ENCODE results near the gene TAS2R13.

Gene TAS2R13, protein sequence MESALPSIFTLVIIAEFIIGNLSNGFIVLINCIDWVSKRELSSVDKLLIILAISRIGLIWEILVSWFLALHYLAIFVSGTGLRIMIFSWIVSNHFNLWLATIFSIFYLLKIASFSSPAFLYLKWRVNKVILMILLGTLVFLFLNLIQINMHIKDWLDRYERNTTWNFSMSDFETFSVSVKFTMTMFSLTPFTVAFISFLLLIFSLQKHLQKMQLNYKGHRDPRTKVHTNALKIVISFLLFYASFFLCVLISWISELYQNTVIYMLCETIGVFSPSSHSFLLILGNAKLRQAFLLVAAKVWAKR

DNA sequence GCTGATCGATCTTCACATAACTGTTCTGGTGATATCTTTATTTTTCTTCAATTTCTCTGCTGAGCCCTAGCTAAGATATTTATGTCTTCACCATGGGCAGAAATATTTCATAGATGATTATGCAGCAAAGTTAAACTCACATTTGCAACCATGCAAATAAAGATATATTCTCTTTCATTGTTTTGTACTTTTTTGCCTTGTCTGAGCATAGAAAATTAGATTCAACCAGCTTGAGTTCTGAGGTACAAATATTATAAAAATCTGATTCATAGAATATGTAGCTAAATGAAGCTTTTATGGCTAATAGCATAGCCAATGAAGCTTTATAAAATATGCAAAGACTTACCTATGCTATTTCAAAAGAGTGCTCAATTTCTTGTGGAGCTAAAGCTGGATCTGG lies at the start of gene TAS2R13:
Gene TAS2R13, minus strand, starts transcription at position 101 of the 400 bp plus-strand sequence. CDS start 264 bp downstream, outside the sequence.
- DNase-seq (ENCODE audit: low spot score): no peak

DNA sequence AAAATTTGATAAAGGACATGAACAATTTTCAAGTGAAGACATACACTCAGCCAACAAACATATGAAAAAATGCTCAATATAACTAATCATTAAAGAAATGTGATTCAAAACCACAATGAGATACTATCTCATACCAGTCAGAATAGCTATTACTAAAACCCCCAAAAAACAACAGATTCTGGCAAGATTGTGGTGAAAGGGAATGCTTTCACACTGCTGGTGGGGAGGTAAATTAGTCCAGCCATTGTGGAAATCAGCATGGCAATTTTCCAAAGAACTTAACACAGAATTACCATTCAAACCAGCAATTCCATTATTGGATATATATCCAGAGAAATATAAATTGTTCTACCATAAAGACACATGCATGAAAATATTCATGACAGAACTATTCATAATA lies 48.4 kb upstream of the TAS2R13 start:
- no peak for DNase-seq (ENCODE audit: low spot score)

DNA sequence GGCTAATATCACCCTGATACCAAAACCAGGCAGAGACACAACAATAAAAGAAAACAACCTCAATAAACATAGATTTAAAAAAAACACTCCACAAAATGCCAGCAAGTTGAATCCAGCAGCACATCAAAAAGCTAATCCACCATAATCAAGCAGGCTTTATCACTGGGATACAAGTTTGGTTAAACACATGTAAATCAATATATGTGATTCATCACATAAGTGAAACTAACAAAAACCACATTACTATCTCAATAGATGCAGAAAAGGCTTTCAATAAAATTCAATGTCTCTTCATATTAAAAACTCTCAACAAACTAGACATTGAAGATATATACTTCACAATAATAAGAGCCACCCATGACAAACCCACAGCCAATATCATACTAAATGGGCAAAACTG lies 46.7 kb upstream of the TAS2R13 start:
- no peak for DNase-seq (ENCODE audit: low spot score)

DNA sequence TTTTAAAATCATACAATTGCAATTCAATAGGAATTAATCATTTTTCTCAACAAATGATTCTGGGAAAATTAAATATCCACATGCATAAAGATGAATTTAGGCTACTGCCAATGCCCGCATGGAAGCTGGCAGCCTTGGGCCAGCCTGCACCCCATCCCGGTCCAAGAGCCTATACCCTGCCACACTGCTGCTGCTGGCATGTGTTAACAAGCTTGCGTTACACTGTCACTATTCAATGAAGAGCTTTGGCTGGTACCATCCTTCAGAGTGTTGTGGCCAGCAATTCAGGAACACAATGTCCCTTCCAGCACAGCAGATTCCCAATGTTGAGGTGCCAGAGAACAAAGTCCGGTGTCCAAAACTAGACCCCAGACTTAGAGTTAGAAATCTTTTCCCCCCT lies 43.3 kb upstream of the TAS2R13 start:
- DNase-seq (ENCODE audit: low spot score): no peak

DNA sequence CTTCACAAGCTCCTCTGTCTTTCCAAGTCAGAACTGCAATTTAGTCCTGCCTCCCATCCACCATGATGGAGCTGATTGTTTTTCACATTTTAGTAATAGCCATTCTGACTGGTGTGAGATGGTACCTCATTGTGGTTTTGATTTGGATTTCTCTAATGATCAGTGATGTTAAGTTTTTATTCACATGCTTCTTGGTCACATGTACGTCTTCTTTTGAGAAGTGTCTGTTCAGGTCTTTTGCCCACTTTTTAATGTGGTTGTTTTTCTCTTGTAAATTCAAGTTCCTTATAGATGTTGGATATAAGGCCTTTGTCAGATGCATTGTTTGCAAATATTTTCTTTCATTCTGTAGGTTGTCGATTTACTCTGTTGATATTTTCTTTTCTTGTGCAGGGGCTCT lies 33.8 kb upstream of the TAS2R13 start:
- DNase-seq (ENCODE audit: low spot score): no peak

DNA sequence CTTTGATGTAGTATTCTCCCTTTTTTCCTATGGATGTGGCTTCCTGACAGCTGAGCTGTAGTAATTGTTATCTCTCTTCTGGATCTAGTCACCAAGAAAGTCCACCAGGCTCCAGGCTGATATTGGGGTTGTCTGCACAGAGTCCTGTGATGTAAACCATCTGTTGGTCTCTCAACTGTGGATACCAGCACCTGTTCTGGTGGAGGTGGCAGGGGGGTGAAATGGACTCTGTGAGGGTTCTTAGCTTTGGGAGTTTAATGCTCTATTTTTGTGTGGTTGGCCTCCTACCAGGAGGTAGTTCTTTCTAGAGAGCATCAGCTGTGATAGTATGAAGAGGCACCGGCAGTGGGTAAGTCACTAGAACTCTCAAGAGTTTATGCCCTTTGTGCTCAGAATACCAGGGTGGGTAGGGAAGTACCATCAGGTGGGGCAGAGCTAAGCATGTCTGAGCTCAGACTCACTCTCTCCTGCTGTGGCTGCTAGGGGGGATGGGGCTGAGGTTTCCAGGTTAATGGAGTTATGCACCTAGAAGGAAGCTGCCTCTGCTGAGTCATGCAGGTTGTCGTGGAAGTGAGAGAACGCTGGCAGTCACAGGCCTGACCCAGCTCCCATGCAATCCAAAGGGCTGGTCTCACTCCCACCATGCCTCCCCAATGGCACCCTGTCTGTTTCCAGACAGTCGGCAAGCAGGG lies 32.7 kb upstream of the TAS2R13 start:
- DNase-seq (ENCODE audit: low spot score): no peak

DNA sequence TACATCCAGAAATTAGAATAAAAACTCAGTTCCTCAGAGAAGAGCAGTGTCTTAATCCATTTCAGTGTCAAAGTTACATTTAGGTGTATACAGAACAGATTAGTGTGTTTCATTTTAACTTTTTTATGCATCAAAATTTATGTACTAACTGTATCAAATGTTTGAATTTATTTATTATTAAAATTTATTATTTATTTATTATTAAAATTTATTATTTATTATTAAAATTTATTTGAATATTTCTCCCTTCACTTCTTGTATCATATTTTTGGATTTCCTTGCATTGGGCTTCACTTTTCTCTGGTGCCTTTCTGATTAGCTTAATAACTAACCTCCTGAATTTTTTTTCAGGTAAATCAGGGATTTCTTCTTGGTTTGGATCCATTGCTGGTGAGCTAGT lies 32.0 kb upstream of the TAS2R13 start:
- no peak for DNase-seq (ENCODE audit: low spot score)

DNA sequence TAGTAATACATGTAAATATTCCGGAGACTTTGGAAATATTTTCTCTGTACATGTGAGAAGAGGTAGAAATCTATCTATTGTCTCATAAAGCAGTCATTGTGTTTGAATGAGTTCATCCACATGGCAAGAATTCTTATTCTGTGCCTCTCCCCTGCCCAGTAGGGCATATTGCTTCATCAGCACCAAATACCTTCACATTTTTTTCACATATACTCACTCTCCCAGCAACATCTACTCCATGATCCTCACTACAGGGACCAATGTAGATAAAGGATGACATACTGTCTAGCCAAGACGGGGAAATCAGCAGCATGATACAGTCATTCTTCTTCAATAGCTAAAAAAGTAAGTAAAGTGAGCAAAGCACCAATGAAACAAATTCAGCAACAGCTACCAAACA lies 31.0 kb upstream of the TAS2R13 start:
- no peak for DNase-seq (ENCODE audit: low spot score)

DNA sequence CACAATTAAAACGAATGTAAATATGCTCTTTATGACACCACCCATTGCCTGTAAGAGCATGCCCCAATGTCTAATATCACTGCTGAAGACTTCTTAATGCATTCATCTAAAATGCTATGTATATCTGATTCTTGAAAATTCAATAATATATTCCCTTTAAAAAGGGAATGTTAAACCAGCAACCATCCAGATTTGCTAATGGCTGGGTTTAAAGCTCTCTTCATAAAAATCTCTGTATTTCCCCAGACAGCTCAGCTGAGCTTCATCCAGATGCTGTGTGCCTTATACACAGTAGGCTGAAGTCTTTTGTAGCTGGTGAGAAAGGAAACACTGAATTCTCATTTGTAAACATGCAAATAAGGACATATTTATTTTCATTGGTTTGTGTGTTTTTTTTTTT lies 29.8 kb upstream of the TAS2R13 start, which contains the start of gene TAS2R14:
Gene TAS2R14, minus strand, starts transcription at position 101 of the 400 bp plus-strand sequence. Its CDS starts 56 bp downstream, at position 45.
- no peak for DNase-seq (ENCODE audit: low spot score)

DNA sequence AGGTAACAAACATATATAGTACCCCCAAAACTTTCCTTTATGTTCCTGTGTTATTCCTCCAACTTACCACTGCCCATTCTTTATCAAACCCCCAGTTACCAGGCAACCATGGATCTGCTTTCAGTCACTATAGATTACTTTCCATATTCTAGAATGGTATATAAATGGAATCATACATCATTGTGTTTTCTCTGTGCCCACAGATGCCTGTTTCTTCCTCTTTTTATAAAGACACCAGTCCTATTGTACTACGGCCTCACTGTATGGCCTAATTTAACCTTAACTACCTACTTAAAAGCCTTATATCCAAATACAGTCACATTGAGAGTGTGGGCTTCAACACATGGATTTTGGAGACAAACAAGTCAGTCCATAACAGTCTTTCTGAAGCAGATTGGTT lies 27.1 kb upstream of the TAS2R13 start:
- DNase-seq (ENCODE audit: low spot score): no peak

DNA sequence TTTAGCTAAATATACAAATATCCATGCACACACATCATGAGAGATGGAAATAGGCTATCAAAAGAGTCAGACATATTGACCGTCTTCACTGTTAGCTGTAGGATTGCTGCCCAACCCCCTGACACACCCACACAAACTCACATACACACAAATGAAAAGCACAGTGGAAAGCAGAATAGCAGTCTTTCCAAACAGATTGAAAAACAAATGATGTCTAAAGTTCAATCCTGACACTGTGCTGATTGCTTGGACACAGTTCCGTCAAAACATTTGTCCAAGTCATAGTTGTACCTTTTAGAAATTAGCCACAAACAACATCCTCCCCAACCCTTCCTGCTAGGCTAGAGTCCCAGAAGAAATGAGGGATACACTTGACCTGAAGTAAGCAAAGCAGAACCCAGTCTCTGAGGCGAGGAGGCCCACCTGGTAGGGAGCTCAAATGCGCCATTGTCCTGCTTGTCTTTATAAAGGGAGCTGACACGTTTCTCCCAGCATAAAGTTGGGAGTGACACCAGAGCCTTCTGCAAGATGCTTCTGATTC lies 19.5 kb upstream of the TAS2R13 start, which contains the start of gene PRH2:
Gene PRH2, plus strand, starts transcription at position 491 of the 541 bp plus-strand sequence. Its CDS starts 38 bp downstream, at position 529.
- DNase-seq (ENCODE audit: low spot score): no peak

DNA sequence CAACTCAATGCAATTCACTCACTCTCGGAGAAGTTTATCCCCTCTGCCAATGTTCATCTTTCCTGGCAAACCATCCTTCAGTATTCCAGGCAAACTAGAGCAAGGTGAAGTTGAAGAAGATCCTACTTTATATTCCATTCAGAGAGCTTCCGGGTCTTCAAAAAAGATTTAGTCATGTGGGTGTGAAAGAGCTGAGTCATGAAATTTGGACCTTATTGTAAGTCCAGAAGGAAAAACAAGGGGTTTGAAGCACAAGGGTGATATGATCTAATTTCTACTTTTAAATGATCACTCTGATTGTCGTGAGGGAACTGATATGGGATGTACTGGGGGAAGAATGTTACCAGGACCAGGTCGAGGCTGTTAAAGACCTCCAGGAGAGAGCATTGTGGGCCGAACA lies 16.9 kb upstream of the TAS2R13 start:
- no peak for DNase-seq (ENCODE audit: low spot score)

DNA sequence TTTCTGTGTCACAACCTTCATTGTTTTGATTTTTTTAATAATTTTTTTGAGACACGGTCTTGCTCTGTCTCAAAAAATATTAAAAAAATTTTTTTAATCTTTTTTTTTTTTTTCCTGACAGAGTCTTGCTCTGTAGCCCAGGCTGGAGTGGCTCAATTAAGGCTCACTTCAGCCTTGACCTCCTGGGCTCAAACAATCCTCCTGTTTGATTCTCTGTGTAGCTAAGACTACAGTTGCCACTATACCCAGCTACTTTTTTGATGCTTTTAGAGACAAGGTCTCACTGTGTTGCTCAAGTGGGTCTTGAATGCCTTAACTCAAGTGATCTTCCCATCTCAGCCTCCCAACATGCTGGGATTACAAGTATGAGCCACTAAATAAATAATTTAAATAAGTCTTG lies 10.4 kb upstream of the TAS2R13 start:
- DNase-seq (ENCODE audit: low spot score): no peak

DNA sequence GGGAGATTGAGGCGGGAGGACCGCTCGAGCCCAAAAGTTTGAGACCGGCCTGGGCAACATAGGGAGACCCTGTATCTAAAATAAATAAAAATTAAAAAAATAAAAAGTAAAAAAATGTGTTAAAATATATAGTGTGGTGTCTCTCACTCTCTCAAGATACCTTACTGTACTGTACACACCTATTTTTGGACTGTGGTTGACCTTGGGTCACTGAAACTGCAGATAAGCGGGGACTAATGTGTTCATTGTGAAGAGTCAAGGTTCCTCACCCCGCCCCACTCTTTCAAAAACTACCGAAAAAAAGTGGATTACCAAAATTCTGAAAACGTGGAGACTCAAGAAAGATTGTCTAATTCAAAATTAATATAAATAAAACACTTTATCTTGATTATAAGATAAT lies 1.0 kb upstream of the TAS2R13 start:
- DNase-seq (ENCODE audit: low spot score): no peak

DNA sequence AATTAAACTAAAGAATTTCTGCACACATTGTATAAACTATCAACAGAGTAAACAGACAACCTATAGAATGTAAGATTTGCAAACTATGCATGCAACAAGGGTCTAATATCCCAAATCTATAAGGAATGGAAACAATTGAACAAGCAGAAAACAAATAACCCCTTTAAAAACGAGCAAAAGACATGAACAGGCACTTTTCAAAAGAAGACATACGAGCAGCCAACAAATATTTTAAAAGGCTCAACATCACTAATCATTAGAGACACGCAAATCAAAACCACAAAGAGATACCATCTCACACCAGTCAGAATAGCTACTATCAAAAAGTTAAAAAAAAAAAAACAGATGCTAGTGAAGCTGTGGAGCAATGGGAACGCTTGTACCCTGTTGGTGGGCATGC lies 4.7 kb downstream of the TAS2R13 start:
- DNase-seq (ENCODE audit: low spot score): no peak

DNA sequence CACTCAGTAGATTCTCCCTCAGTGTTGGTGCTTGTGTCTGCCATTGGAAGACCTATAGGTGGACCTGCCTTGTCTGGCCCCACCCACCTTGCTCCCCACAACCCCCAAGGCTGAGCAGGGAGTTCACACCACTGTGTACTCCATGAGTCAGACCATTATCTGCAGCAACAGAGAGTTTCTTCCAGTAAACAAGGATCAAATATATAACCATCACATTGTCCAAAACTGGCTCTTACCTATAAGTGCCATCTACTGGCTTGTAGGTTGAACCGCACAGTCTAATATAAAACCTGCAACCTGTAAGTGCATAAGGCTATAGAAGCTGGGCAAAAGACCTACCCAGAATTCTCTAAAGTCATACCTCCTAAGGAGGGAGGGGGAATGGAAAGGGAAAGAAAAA lies 7.9 kb downstream of the TAS2R13 start:
- no peak for DNase-seq (ENCODE audit: low spot score)

DNA sequence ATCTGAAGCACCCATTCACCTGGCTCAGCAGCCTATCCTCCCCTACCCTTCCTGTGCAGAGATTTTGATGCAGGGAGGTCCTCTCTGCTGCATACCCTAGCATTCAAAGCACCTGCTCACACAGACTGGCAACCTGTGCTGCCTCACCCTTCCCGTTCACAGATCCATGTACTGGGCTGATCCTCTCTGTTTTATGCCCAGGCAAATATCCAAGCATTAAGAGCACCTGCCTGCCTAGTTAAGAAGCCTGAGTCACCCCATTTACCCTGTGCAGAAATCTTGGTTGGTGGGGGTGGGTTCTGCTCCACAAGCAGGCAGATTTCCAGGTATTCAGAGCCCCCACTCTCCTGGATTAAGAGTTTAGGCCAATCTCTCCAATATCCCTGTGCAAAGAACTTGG lies 8.4 kb downstream of the TAS2R13 start:
- no peak for DNase-seq (ENCODE audit: low spot score)

DNA sequence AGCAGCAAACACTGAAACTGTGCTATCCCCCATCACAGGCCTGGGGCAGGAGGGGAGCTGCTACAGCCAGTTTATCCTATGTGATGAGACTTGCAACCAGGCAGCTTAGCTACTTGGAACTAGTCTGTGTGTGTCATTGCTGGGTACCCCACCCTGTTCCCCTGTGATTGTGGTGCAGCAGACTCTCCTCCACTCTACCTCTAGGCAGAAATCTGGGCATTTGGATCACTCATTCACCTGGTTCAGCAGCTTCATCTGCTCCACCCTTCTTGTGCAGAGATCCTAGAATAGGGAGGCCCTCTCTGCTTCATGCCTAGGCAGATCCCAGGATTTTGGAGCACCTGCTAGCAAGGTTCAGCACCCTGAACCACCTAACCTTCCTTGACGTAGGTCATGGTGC lies 8.8 kb downstream of the TAS2R13 start:
- no peak for DNase-seq (ENCODE audit: low spot score)

DNA sequence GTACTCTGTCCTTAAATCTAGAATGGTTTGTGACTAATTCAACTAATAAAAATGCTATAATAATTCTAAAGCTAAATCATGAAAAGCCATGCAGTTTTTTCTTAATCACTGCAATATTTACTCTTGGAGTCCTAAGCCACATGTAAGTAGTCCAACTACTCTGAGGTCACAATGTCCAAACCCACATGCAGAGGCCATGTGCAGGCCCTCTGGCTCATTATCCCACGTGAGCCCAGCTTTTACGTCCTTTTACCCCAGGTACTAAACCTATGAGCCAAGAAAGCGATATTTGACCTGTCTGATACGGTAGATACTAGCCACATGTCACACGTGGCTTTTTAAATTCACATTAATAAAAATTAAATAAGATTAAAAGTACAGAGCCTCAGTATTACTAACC lies 12.5 kb downstream of the TAS2R13 start:
- no peak for DNase-seq (ENCODE audit: low spot score)

DNA sequence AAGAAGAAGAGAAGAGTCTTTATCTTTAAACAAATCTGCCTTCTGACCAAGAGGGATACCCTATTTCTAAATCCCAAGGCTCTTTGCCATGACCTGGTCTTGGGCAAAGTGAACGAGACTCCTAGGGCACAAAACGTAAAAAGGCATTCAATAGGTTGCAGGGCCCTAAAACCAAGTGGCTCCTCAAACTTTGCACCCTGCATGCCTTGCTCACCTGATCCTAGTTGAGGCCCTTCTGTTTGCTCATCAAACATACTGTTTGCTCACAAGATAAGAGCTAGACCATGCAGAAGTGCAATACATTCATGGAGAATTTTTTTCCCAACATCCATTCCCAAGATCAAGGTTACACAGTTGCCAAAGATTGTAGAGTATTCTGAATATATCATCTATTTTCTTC lies 17.4 kb downstream of the TAS2R13 start:
- no peak for DNase-seq (ENCODE audit: low spot score)

DNA sequence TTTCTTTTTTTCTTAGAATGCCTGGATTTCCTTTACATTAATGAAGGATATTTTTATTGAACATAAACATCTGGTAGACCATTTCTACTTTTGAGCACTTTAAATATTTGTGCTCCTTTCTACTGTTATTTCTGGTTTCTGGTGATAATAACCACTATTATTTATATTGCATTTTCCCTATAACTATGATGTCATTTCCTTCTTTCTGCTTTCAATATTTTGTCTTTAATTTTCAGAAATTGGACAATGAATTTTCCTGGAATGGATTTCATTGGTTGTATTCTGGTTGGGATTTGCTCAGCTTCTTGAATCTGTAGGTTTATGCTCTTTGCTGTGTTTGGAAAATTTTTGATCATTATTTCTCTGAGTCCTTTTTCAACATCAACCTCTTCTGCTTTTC lies 20.1 kb downstream of the TAS2R13 start:
- DNase-seq (ENCODE audit: low spot score): no peak

DNA sequence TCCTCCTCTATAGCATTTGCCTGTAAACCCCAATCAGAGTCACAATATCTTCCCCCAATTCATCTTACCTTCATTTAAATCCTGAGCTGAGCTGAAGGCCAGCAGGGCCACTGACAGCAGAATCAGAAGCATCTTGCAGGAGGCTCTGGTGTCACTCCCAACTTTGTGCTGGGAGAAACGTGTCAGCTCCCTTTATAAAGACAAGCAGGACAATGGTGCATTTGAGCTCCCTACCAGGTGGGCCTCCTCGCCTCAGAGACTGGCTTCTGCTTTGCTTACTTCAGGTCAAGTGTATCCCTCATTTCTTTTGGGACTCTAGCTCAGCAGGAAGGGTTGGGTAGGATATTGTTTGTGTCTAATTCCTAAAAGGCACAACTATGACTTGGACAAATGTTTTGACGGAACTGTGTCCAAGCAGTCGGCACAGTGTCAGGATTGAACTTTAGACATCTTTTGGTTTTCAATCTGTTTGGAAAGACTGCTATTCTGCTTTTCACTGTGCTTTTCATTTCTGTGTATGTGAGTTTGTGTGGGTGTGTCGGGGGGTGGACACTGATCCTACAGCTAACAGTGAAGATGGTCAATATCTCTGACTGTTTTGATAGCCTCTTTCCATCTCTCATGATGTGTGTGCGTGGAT lies 25.2 kb downstream of the TAS2R13 start, which contains the start of gene PRH1:
Gene PRH1, minus strand, starts transcription at position 170 of the 640 bp plus-strand sequence. Its CDS starts 38 bp downstream, at position 132.
- DNase-seq (ENCODE audit: low spot score): no peak

DNA sequence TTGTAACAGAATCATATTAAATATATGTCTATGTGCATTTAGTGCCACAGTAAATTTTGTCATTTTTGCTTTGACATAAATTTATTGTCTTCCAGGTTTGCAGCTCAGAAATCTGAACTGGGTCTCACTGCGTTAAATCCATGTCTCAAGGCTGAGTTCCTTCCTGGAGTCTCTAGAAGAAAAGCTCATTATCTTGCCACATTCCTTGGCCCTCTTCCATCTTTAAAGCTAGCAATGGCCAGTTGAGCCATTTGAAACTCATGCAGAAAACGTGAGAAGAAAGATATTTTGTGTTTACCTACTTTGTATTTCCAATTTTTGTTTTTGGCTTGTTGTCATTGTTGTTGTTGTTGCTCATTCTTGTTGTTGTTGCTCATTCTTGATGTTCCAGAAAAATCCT lies 36.0 kb downstream of the TAS2R13 start:
- no peak for DNase-seq (ENCODE audit: low spot score)

Measured in CD4-positive, alpha-beta T cell treated with Interleukin-6 at 100 ng/mL for 8 hours (primary cell).